K562 (cell line): ENCODE results near the gene MAP3K20. TPM values are rescaled to one million over a fixed set of nuclear protein-coding genes. Genes with fewer than 3 reads are reported as not detected.

Experiments
- ATAC-seq: fragments of 200-7000 bp; cut with Tn5 transposase; 3 replicates; pipeline ENCODE4 v1.9.1; 2020; ENCODE audit warnings: moderate library complexity
- BruUV-seq: library from RNA; stranded (reverse); fragments of 400-500 nt; replicated peaks from 2 replicates; lab custom pipeline; 2021; lab: Mats Ljungman, UMichigan
- CTCF ChIA-PET: fragments of 300-600 bp; formaldehyde crosslinking; extraction: SDS; loops from one replicate; lab custom pipeline; 2021; ENCODE audit warnings: low intra/inter-chr PET ratio; lab: Yijun Ruan, JAX
- POLR2A ChIA-PET: fragments of 300-600, 350-650 bp; sonication (Branson Sonifier 250); formaldehyde crosslinking; extraction: SDS; loops from one replicate; lab custom pipeline; 2021; ENCODE audit warnings: antibody characterized with exemption, inconsistent platforms; lab: Yijun Ruan, JAX
- DNase-seq, 4 experiments: peaks; one replicate each; pipeline versions ENCODE4 v3.0.0 to v3.0.0-alpha.2; 2011 to 2018; ENCODE audit warnings: low spot score in 3 of 4, mixed read lengths in 3 of 4; ENCODE audit errors: extremely low read depth in 1 of 4
- FAIRE-seq: peaks from 2 replicates; lab custom pipeline; 2011; peaks lifted over from hg19 to GRCh38; lab: Jason Lieb, UNC
- H2AFZ ChIP-seq: 2 replicates; pipeline ENCODE4 v1.6.0; 2011; ENCODE audit warnings: low read depth, low read length, control low read depth, inconsistent platforms
- H3K27ac ChIP-seq: fragments of 200-600 bp; 3 replicates; pipeline ENCODE4 v1.8.0; 2011; ENCODE audit warnings: low read depth, mild to moderate bottlenecking, control low read depth, inconsistent platforms, low read length, moderate library complexity, mixed read lengths; ENCODE audit errors: extremely low read depth
- H3K27me3 ChIP-seq, 2 experiments: fragments of 300-600 bp in 1 of 2; 2 replicates in 1 of 2; 3 replicates in 1 of 2; pipeline versions ENCODE4 v1.6.0 to v1.8.0; 2011; ENCODE audit warnings: inconsistent platforms in 2 of 2, low read length in 2 of 2, mild to moderate bottlenecking in 1 of 2, mixed read lengths in 1 of 2, moderate library complexity in 1 of 2; ENCODE audit not compliant: control insufficient read depth in 2 of 2, insufficient read depth in 2 of 2
- H3K36me3 ChIP-seq: fragments of 300-600 bp; 3 replicates; pipeline ENCODE4 v1.8.0; 2011; ENCODE audit warnings: mild to moderate bottlenecking, low read length, inconsistent platforms; ENCODE audit not compliant: control insufficient read depth, insufficient read depth
- H3K4me1 ChIP-seq, 2 experiments: fragments of 200-600 bp in 1 of 2; replicated peaks in 1 of 2; 2 replicates in 1 of 2; 3 replicates in 1 of 2; pipeline versions ENCODE4 v1.5.1 to v1.8.0; 2011; ENCODE audit warnings: inconsistent platforms in 2 of 2, low read length in 2 of 2, mild to moderate bottlenecking in 1 of 2, mixed read lengths in 1 of 2, moderate library complexity in 1 of 2; ENCODE audit not compliant: control insufficient read depth in 2 of 2, insufficient read depth in 2 of 2
- H3K4me2 ChIP-seq: 2 replicates; pipeline ENCODE4 v1.6.1; 2011; ENCODE audit warnings: low read length, control low read depth, inconsistent platforms, mixed read lengths; ENCODE audit not compliant: insufficient read depth
- H3K4me3 ChIP-seq: fragments of 200-600 bp; sonication (generic), shearing (Covaris generic); 2 replicates; pipeline ENCODE4 v1.5.1; 2016; ENCODE audit warnings: control low read depth, inconsistent platforms
- H3K79me2 ChIP-seq: fragments of 200-600 bp; 3 replicates; pipeline ENCODE4 v1.8.0; 2011; ENCODE audit warnings: low read length, inconsistent platforms; ENCODE audit not compliant: control insufficient read depth, insufficient read depth
- H3K9ac ChIP-seq, 2 experiments: 2 replicates each; pipeline versions ENCODE4 v1.6.0 to v1.6.1; 2011; ENCODE audit warnings: low read depth in 2 of 2, low read length in 2 of 2, control low read depth in 1 of 2, inconsistent platforms in 1 of 2, mild to moderate bottlenecking in 1 of 2, mixed read lengths in 1 of 2; ENCODE audit not compliant: insufficient read depth in 1 of 2
- H3K9me1 ChIP-seq: one replicate; pipeline ENCODE4 v1.6.0; 2011; ENCODE audit warnings: inconsistent platforms, mild to moderate bottlenecking, low read length, moderate library complexity; ENCODE audit not compliant: control insufficient read depth, insufficient read depth
- H3K9me3 ChIP-seq: replicated peaks from 2 replicates; pipeline ENCODE4 v1.5.1; 2011; ENCODE audit warnings: low read depth, low read length, inconsistent platforms; ENCODE audit not compliant: control insufficient read depth, insufficient read depth
- H4K20me1 ChIP-seq: replicated peaks from 2 replicates; pipeline ENCODE4 v1.6.1; 2011; ENCODE audit warnings: low read length, inconsistent platforms, mixed read lengths; ENCODE audit not compliant: control insufficient read depth, insufficient read depth
- ARID3A ChIP-seq: IDR thresholded peaks from 2 replicates; pipeline ENCODE4 v1.6.1; 2012; ENCODE audit warnings: low read depth, low read length, improper control_type of control experiment, borderline replicate concordance
- C11orf30 ChIP-seq: fragments of 450-650 bp; IDR thresholded peaks from 2 replicates; pipeline ENCODE4 v1.6.1; 2016; ENCODE audit warnings: low read depth, mild to moderate bottlenecking
- MCM3 ChIP-seq: fragments of 450-650 bp; IDR thresholded peaks from 2 replicates; pipeline ENCODE4 v1.6.1; 2016
- NCOA2 ChIP-seq, 2 experiments: fragments of 450-650 bp; IDR thresholded peaks; 2 replicates each; pipeline ENCODE4 v1.6.1; 2018; ENCODE audit warnings: mild to moderate bottlenecking in 2 of 2, moderate library complexity in 1 of 2; ENCODE audit not compliant: partially characterized antibody in 2 of 2
- ZNF280A ChIP-seq: fragments of 450-650 bp; IDR thresholded peaks from 2 replicates; pipeline ENCODE4 v1.6.1; 2018; ENCODE audit warnings: mild to moderate bottlenecking, low read depth; ENCODE audit not compliant: partially characterized antibody
- ZNF316 ChIP-seq: fragments of 450-650 bp; IDR thresholded peaks from 2 replicates; pipeline ENCODE4 v1.6.1; 2016
- ZZZ3 ChIP-seq: fragments of 450-650 bp; IDR thresholded peaks from 2 replicates; pipeline ENCODE4 v1.6.1; 2016; ENCODE audit warnings: antibody characterized with exemption, mild to moderate bottlenecking, moderate library complexity
- WGBS: fragments of 100-300 bp; shearing (Covaris generic); methylation state at CpG from one replicate; pipeline ENCODE4 v1.1.6; 2016; ENCODE audit warnings: low coverage, mixed read lengths; ENCODE audit not compliant: insufficient coverage; ENCODE audit errors: missing lambda C conversion rate; 5-methylcytosine and 5-hydroxymethylcytosine counted together
- in situ Hi-C: fragments of 300-500 bp; cut with MboI; formaldehyde crosslinking; loops from 4 replicates; pipeline ENCODE4 v1.15.0; 2018; ENCODE audit warnings: inconsistent platforms, mixed read lengths
- intact Hi-C: fragments of 100-400 bp; cut with micrococcal nuclease; formaldehyde crosslinking; loops from 2 replicates; pipeline ENCODE4 v1.14.2; 2022
- polyA plus RNA-seq, 8 experiments: library from polyadenylated mRNA; depleted of rRNA in 4 of 8; stranded (reverse) in 5 of 8; unstranded in 3 of 8; fragments of >200 nt; fragmentation: Nextera tagmentation in 2 of 8; fragmentation: Illumina TruSeq in 1 of 8; extraction: Ambion mirVana in 2 of 8; extraction: Trizol in 1 of 8; gene quantifications; 2 replicates each; pipeline versions ENCODE4 v1.2.1 to v1.2.3, GENCODE V29; 2011 to 2014; ENCODE audit warnings: inconsistent platforms in 1 of 8, missing spikeins in 1 of 8
- total RNA-seq, 7 experiments: library from RNA; depleted of rRNA in 6 of 7; stranded (reverse); fragments of >200 nt in 6 of 7; fragmentation: Illumina TruSeq in 2 of 7; extraction: Trizol in 2 of 7; gene quantifications; 2 replicates each; pipeline versions ENCODE4 v1.2.1 to v1.2.3, GENCODE V29; 2011 to 2021; ENCODE audit warnings: low replicate concordance in 1 of 7
- TF ChIP-seq, protein P1 (sequence below): fragments of 250-450 bp; sonication (Bioruptor Pico); IDR thresholded peaks from 2 replicates; pipeline ENCODE4 v1.8.0; 2022; ENCODE audit warnings: moderate library complexity, mild to moderate bottlenecking, inconsistent platforms

Gene MAP3K20
- total and polyA plus RNA-seq, 9 of the 15 experiments (the other 6 are each of a cell fraction or from before 2014, with no cell fraction given) = 9.8 to 34.2 (median 27.3) TPM

- no peak for FAIRE-seq
- H3K27me3 ChIP-seq = no peaks in the 10 kb centered on the region
- TF ChIP-seq ZNF316 (peak; percentile 71), MCM3 (no peak), ARID3A (no peak), ZNF280A (no peak), ZZZ3 (no peak), NCOA2 (IDR thresholded peaks at IDR 0.05; ENCODE audit: partially characterized antibody in 2 of 2) (no peak), C11orf30 (peak; percentile 57)
- TF ChIP-seq, protein P1, sequence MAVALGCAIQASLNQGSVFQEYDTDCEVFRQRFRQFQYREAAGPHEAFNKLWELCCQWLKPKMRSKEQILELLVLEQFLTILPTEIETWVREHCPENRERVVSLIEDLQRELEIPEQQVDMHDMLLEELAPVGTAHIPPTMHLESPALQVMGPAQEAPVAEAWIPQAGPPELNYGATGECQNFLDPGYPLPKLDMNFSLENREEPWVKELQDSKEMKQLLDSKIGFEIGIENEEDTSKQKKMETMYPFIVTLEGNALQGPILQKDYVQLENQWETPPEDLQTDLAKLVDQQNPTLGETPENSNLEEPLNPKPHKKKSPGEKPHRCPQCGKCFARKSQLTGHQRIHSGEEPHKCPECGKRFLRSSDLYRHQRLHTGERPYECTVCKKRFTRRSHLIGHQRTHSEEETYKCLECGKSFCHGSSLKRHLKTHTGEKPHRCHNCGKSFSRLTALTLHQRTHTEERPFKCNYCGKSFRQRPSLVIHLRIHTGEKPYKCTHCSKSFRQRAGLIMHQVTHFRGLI = no peak
- WGBS = 65% methylated on average over 5 of the region's 5 CpGs
- H3K79me2 ChIP-seq = no peaks in the 10 kb centered on the region
- POLR2A ChIA-PET = no interaction called here
- no peak overlapping the region for H3K4me2 ChIP-seq
- no peak overlapping the region for H2AFZ ChIP-seq
- CTCF ChIA-PET = no interaction called here
- no peak overlapping the region for H3K4me3 ChIP-seq
- no peak for DNase-seq
- BruUV-seq = no TSS peak
- in situ Hi-C loops = no loop called here
- H3K9me3 ChIP-seq = no peaks in the 10 kb centered on the region
- no peak overlapping the region for H3K9ac ChIP-seq
- intact Hi-C loops = no loop called here
- no peaks in the 10 kb centered on the region for H3K4me1 ChIP-seq
- H3K36me3 ChIP-seq = no peaks in the 10 kb centered on the region; the same call in 1 of the 3 replicates
- H3K9me1 ChIP-seq = no peaks in the 10 kb centered on the region
- H3K27ac ChIP-seq = no peak overlapping the region
- no peaks in the 10 kb centered on the region for H4K20me1 ChIP-seq
- no peak for ATAC-seq
These were observed 90.0 kb downstream of the MAP3K20 start for GRCh38 chr2:173165443-173166238.
